ENCODE data around the gene MICAL1.
A peak's percentile ranks its signal among the peaks of the same experiment; 100 is the strongest.

MICAL1 gene

DNA sequence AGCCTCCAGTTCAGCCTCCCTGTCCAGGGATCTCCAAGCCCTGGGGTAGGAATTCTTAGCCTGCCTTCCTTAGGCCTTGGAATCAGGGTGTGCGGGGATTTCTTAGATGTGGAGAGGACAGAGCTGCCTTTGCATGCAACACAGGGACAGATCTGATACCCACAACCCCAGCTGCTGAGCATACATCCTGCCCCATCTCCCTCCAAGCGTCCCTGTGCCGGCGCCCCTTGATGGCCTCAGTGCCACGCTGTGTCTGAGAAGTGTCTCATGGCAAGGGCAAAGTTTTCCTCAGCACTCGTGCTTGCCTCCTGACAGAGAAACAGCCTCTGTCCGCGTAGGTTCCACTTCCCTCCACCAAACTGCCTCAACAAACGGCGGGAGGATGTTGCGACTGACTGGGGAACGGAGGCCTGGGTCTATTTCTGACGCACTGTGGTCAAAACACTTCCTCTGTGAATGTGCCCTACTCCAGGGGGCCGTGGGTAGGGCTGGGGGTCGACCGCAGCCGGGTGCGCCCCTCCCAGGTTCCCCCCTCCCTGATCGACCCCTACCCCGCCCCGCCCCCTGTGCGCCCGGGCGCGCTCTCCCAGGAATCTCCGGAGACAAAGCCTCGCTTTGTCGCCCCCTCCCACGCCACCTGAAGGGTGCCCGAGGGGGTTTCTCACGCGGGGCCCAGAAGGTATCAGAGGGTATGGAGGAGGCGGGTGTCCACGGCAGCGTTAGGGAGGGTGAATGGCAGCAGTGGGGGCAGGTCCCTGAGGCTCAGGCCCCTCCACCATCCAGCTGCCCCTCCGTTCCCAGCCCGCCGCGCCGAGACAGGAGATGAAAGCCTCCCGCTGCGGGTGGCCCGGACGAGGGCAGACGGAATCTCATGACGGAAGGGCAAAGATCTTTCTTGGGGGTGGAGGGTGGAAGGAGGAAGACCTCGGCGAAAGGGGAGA lies 806 bp downstream of the MICAL1 start:
- Histone ChIP-seq H3K27ac (ENCODE audit: low read depth in 2 of 2, low read length in 2 of 2) (peak overlapping the region; percentile 92 to 95), H3K4me1 (ENCODE audit: control insufficient read depth in 2 of 2, insufficient read depth in 2 of 2, low read length in 2 of 2) (peaks cover 36 to 39% of the 10 kb centered on the region in 2 donors), H3K9me3 (ENCODE audit: control insufficient read depth in 2 of 2, low read length in 2 of 2) (no peaks in the 10 kb centered on the region), H3K9ac (ENCODE audit: low read depth in 1 of 2, low read length in 2 of 2) (peak overlapping the region; percentile 81 to 84), H3K27me3 (ENCODE audit: control insufficient read depth in 2 of 2, insufficient read depth in 2 of 2, low read length in 2 of 2) (no peaks in the 10 kb centered on the region), H3K4me3 (ENCODE audit: low read length in 2 of 2) (peak overlapping the region; percentile 87 to 91), H3K36me3 (ENCODE audit: control insufficient read depth in 2 of 2, insufficient read depth in 2 of 2, low read length in 2 of 2) (peaks cover 7 to 14% of the 10 kb centered on the region in 2 donors)

DNA sequence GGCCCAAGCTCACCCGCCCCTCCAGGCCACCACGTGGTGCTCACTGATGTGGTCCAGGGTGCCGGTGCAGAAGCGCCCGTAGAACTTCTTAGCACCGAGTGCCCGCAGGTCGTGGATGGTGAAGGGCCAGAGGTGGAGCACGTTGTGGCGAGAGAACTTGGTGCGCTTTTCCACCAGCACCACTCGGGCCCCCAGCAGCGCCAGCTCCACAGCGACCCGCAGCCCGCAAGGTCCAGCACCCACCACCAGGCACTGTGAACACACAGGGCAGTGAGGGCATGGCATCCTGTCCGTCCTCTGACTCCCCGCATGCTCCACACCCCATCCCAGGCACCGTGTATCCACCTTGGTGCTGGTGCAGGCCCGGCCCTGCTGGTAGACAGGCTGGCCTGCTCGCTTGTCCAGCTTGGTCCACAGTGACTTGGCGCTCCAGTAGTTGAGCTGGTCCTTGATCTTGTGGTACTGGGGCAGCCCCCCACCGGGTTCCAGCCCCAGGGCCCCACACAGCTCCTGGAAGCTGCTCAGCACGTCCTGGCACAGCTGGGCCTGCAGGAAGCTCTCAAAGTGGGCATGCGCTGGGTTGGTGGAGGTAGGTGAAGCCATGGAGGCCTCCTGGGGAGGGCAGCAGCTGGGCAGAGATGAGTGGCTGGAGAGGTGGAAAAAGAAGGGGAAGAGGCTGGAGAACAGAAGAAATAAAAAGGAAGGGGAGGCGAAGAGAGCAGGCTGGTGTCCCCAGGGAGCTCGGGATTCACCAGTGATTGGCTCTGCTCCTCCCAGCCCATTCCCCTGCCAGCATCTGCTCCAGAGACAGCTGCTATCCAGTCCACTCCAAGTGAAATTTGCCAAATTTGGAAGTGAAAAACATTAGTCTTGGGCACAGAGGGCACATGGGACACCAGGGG lies 1.7 kb downstream of the MICAL1 start:
- peak overlapping the region; percentile 81 to 83 for H3K9ac ChIP-seq (ENCODE audit: low read depth in 1 of 2, low read length in 2 of 2)
- peaks cover 36 to 39% of the 10 kb centered on the region in 2 donors for H3K4me1 ChIP-seq (ENCODE audit: control insufficient read depth in 2 of 2, insufficient read depth in 2 of 2, low read length in 2 of 2)
- H3K4me3 ChIP-seq (ENCODE audit: low read length in 2 of 2): peak overlapping the region; percentile 87 to 91

DNA sequence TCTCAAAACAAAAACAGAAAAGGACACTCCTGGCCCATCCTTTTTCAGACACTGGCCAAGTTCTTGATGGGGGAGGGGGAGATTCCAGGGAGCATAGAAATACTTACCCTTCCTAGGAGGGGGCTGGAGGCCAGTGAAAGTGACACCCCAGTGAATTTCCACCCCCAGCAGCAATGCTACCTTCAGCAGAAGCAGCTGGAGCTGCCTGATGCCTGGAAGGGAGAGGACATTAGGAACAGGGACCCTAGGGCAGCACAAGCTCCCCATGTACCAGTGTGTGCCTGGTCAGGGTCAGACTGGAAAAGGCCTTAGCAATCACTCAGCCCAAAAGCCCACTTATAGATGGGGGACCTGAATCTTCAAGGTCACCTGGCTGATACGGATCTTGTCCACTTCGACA lies 2.4 kb downstream of the MICAL1 start:
- Histone ChIP-seq H3K4me3 (ENCODE audit: low read length in 2 of 2) (no peak overlapping the region), H3K36me3 (ENCODE audit: control insufficient read depth in 2 of 2, insufficient read depth in 2 of 2, low read length in 2 of 2) (peaks cover 7 to 17% of the 10 kb centered on the region in 2 donors), H3K27me3 (ENCODE audit: control insufficient read depth in 2 of 2, insufficient read depth in 2 of 2, low read length in 2 of 2) (no peaks in the 10 kb centered on the region), H3K9me3 (ENCODE audit: control insufficient read depth in 2 of 2, low read length in 2 of 2) (no peaks in the 10 kb centered on the region), H3K4me1 (ENCODE audit: control insufficient read depth in 2 of 2, insufficient read depth in 2 of 2, low read length in 2 of 2) (peaks cover 33 to 35% of the 10 kb centered on the region in 2 donors), H3K9ac (ENCODE audit: low read depth in 1 of 2, low read length in 2 of 2) (no peak overlapping the region), H3K27ac (ENCODE audit: low read depth in 2 of 2, low read length in 2 of 2) (peak overlapping the region in 1 of 2 donors; percentile 92)

More for the DNA sequence above, 1.7 kb downstream of the MICAL1 start:
- H3K9me3 ChIP-seq (ENCODE audit: control insufficient read depth in 2 of 2, low read length in 2 of 2): no peaks in the 10 kb centered on the region
- H3K27ac ChIP-seq (ENCODE audit: low read depth in 2 of 2, low read length in 2 of 2): peak overlapping the region; percentile 92 to 95
- H3K36me3 ChIP-seq (ENCODE audit: control insufficient read depth in 2 of 2, insufficient read depth in 2 of 2, low read length in 2 of 2): peaks cover 7 to 16% of the 10 kb centered on the region in 2 donors
- H3K27me3 ChIP-seq (ENCODE audit: control insufficient read depth in 2 of 2, insufficient read depth in 2 of 2, low read length in 2 of 2): no peaks in the 10 kb centered on the region

DNA sequence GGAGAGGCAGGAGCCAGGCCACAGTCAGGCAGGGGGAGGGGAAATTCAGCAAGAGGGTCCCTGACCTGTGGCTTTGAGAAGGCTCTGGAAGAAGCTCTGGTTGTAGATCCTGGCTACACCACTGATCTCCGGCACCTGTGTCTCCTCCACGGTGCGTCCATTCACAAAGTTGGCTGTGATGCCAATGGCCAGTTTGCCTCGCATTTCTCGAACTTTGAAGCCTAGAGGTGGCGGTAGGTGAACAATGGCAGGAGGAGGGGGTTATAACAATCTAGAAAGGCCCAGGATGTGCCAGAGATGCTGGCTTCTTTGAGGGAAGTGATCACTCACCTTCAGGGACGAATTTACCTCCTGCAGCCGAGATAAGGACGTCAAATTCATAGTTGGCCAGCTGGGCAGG lies 3.4 kb downstream of the MICAL1 start:
- no peak overlapping the region for H3K4me3 ChIP-seq (ENCODE audit: low read length in 2 of 2)
- H3K36me3 ChIP-seq (ENCODE audit: control insufficient read depth in 2 of 2, insufficient read depth in 2 of 2, low read length in 2 of 2): peaks cover 7 to 19% of the 10 kb centered on the region in 2 donors
- H3K27ac ChIP-seq (ENCODE audit: low read depth in 2 of 2, low read length in 2 of 2): no peak overlapping the region
- H3K27me3 ChIP-seq (ENCODE audit: control insufficient read depth in 2 of 2, insufficient read depth in 2 of 2, low read length in 2 of 2): no peaks in the 10 kb centered on the region
- H3K9ac ChIP-seq (ENCODE audit: low read depth in 1 of 2, low read length in 2 of 2): no peak overlapping the region
- H3K9me3 ChIP-seq (ENCODE audit: control insufficient read depth in 2 of 2, low read length in 2 of 2): no peaks in the 10 kb centered on the region
- H3K4me1 ChIP-seq (ENCODE audit: control insufficient read depth in 2 of 2, insufficient read depth in 2 of 2, low read length in 2 of 2): peaks cover 27 to 29% of the 10 kb centered on the region in 2 donors

DNA sequence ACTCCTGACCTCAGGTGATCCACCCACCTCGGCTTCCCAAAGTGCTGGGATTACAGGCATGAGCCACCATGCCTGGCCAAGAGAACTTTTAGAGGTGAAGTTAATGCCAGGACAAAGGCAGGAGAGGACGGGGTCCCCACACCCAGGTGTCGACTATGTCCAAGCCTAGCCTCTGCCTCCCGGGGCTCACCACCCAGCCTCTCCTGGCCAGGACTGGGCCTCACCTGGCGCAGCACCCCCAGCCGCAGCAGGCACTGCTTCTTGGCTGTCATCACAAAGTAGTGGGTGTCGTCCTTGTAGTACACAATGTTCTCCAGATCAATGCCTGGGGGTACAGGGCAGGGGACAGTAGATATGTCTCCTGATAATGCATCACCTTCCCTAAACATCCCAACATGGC lies 4.2 kb downstream of the MICAL1 start:
- no peak overlapping the region for H3K9ac ChIP-seq (ENCODE audit: low read depth in 1 of 2, low read length in 2 of 2)
- H3K4me3 ChIP-seq (ENCODE audit: low read length in 2 of 2): no peak overlapping the region
- H3K9me3 ChIP-seq (ENCODE audit: control insufficient read depth in 2 of 2, low read length in 2 of 2): no peaks in the 10 kb centered on the region
- peaks cover 8 to 25% of the 10 kb centered on the region in 2 donors for H3K36me3 ChIP-seq (ENCODE audit: control insufficient read depth in 2 of 2, insufficient read depth in 2 of 2, low read length in 2 of 2)
- H3K27ac ChIP-seq (ENCODE audit: low read depth in 2 of 2, low read length in 2 of 2): no peak overlapping the region
- H3K4me1 ChIP-seq (ENCODE audit: control insufficient read depth in 2 of 2, insufficient read depth in 2 of 2, low read length in 2 of 2): peaks cover 22% of the 10 kb centered on the region in 2 donors
- H3K27me3 ChIP-seq (ENCODE audit: control insufficient read depth in 2 of 2, insufficient read depth in 2 of 2, low read length in 2 of 2): no peaks in the 10 kb centered on the region

DNA sequence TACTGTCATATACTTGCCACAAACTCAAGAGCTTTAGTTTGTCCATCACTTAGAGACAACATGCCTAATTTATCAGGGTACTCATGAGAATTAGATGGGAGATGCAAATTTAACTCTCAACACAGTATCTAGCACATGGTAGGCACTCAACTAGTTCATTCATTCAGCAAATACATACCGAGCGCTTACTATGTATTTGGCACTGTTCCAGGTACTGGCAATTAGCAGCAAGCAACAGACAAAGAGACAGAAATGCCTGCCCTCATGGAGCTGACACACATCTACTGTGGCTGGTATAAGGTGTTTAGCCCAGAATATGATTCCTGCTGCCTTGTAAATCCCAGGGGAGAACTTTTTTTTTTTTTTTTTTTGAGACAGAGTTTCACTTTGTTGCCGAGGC lies 4.8 kb downstream of the MICAL1 start:
- H3K36me3 ChIP-seq (ENCODE audit: control insufficient read depth in 2 of 2, insufficient read depth in 2 of 2, low read length in 2 of 2): peaks cover 10 to 28% of the 10 kb centered on the region in 2 donors
- peaks cover 20% of the 10 kb centered on the region in 2 donors for H3K4me1 ChIP-seq (ENCODE audit: control insufficient read depth in 2 of 2, insufficient read depth in 2 of 2, low read length in 2 of 2)
- no peak overlapping the region for H3K27ac ChIP-seq (ENCODE audit: low read depth in 2 of 2, low read length in 2 of 2)
- no peak overlapping the region for H3K9ac ChIP-seq (ENCODE audit: low read depth in 1 of 2, low read length in 2 of 2)
- H3K27me3 ChIP-seq (ENCODE audit: control insufficient read depth in 2 of 2, insufficient read depth in 2 of 2, low read length in 2 of 2): no peaks in the 10 kb centered on the region
- no peaks in the 10 kb centered on the region for H3K9me3 ChIP-seq (ENCODE audit: control insufficient read depth in 2 of 2, low read length in 2 of 2)
- H3K4me3 ChIP-seq (ENCODE audit: low read length in 2 of 2): no peak overlapping the region

DNA sequence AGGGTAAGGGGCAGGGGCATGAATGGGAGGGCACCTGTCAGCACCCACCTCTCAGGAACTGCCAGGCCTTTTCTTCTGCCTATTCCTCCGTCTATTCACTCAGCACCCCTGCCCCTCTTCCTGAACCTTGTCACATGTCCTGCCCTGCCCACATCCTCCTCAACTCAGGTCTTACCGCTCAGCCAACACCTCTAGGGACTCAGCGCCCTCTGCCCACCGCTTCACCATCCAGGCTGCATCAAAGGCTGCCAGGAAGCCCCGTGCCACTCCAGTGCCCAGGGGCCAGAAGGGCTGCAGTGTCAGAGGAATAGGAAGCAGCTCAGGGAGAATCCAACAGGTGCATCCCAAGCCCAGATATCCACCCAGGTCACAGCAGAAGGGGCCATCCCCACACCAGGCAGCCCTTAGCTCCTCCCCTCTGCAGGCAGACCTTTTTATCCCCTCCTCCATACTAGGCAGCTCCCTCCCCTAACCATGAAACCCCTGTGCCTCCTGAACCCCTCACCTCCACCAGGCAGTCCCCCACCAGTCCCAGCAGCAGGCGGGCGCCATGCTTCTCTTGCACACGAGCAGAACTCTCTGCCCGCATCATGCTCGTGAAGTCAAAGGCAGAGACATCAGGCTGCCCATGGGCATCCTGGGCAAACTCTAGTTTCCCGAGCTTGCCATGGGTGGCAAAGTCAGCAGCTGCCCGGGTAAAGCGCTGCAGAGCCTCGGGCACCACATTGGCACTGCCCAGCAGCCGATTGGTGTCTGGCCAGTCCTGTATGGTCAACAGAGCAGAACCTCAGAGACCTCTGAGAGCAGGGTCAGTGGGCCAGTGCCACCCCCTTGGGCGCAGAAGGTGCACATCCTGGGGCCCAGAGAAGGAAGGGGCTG lies 5.5 kb downstream of the MICAL1 start:
- no peaks in the 10 kb centered on the region for H3K27me3 ChIP-seq (ENCODE audit: control insufficient read depth in 2 of 2, insufficient read depth in 2 of 2, low read length in 2 of 2)
- no peak overlapping the region for H3K27ac ChIP-seq (ENCODE audit: low read depth in 2 of 2, low read length in 2 of 2)
- no peak overlapping the region for H3K9ac ChIP-seq (ENCODE audit: low read depth in 1 of 2, low read length in 2 of 2)
- peaks cover 23 to 24% of the 10 kb centered on the region in 2 donors for H3K4me1 ChIP-seq (ENCODE audit: control insufficient read depth in 2 of 2, insufficient read depth in 2 of 2, low read length in 2 of 2)
- no peaks in the 10 kb centered on the region for H3K9me3 ChIP-seq (ENCODE audit: control insufficient read depth in 2 of 2, low read length in 2 of 2)
- H3K36me3 ChIP-seq (ENCODE audit: control insufficient read depth in 2 of 2, insufficient read depth in 2 of 2, low read length in 2 of 2): peaks cover 18 to 35% of the 10 kb centered on the region in 2 donors
- H3K4me3 ChIP-seq (ENCODE audit: low read length in 2 of 2): no peak overlapping the region

DNA sequence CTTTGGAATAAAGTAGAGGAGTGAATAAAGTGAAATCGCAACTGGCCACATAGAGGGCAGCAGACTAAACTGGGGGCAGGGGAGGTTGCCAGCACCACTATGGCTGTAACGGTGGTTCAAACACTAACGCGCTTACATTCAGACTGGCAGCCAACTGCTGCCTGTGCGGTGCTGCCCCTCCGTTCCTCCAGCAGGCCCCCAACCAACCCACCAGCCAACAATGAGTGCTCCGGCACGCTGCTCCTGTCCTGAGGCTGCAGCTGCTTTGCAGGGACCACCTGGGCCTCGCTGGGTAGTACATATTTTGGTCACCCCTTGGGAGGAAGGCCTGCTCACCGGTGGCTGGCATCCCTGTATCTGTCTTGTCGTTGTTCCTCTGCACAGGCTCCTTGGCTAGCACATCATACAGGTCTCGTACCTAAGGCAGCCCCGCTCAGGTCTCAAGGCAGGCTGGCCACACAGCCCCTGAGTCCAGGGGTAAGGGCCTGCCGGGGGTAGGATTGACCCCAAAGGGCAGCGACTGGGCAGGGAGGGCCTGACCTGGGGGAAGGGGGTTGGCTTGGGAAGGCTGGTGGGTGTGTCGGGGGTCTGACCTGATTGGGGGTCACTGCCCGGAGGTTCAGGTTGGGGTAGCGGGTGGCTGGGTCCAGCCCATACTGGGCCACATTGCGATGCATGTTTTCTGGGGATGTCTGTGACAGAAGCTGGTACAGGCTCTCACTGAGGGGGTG lies 6.3 kb downstream of the MICAL1 start:
- Histone ChIP-seq H3K9me3 (ENCODE audit: control insufficient read depth in 2 of 2, low read length in 2 of 2) (no peaks in the 10 kb centered on the region), H3K4me3 (ENCODE audit: low read length in 2 of 2) (no peak overlapping the region), H3K4me1 (ENCODE audit: control insufficient read depth in 2 of 2, insufficient read depth in 2 of 2, low read length in 2 of 2) (peaks cover 18 to 19% of the 10 kb centered on the region in 2 donors), H3K9ac (ENCODE audit: low read depth in 1 of 2, low read length in 2 of 2) (no peak overlapping the region), H3K36me3 (ENCODE audit: control insufficient read depth in 2 of 2, insufficient read depth in 2 of 2, low read length in 2 of 2) (peaks cover 25 to 41% of the 10 kb centered on the region in 2 donors), H3K27ac (ENCODE audit: low read depth in 2 of 2, low read length in 2 of 2) (no peak overlapping the region), H3K27me3 (ENCODE audit: control insufficient read depth in 2 of 2, insufficient read depth in 2 of 2, low read length in 2 of 2) (no peaks in the 10 kb centered on the region)

DNA sequence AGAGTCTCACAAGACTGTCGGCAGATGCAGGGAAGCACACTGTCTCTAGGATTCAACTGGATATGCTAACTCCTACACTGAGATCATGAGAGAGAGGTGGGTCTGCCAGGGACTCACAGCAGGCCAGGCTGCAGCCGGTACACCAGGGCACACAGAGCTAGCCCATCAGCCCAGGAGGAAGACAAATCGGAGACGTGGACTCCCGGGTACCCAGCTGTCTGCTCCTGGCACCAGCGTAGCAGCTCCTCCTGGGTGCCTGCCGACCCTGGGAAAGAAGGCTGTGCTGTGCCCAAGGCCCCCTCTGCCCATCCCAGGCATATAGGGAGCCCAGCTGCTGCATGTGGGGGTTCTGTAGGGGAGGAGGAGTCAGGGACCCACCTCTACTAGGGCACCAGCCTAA lies 7.0 kb downstream of the MICAL1 start:
- H3K27ac ChIP-seq (ENCODE audit: low read depth in 2 of 2, low read length in 2 of 2): no peak overlapping the region
- peaks cover 11 to 13% of the 10 kb centered on the region in 2 donors for H3K4me1 ChIP-seq (ENCODE audit: control insufficient read depth in 2 of 2, insufficient read depth in 2 of 2, low read length in 2 of 2)
- peaks cover 32 to 43% of the 10 kb centered on the region in 2 donors for H3K36me3 ChIP-seq (ENCODE audit: control insufficient read depth in 2 of 2, insufficient read depth in 2 of 2, low read length in 2 of 2)
- H3K9ac ChIP-seq (ENCODE audit: low read depth in 1 of 2, low read length in 2 of 2): no peak overlapping the region
- H3K4me3 ChIP-seq (ENCODE audit: low read length in 2 of 2): no peak overlapping the region
- H3K9me3 ChIP-seq (ENCODE audit: control insufficient read depth in 2 of 2, low read length in 2 of 2): no peaks in the 10 kb centered on the region
- no peaks in the 10 kb centered on the region for H3K27me3 ChIP-seq (ENCODE audit: control insufficient read depth in 2 of 2, insufficient read depth in 2 of 2, low read length in 2 of 2)
